ENCODE results near the gene ITIH3. TPM values are rescaled to one million over a fixed set of nuclear protein-coding genes. Genes with fewer than 3 reads are reported as not detected.

The ITIH3 gene
- total and polyA plus RNA-seq, 2 experiments from 2014 or later = 63.3 to 66.9 TPM

DNA sequence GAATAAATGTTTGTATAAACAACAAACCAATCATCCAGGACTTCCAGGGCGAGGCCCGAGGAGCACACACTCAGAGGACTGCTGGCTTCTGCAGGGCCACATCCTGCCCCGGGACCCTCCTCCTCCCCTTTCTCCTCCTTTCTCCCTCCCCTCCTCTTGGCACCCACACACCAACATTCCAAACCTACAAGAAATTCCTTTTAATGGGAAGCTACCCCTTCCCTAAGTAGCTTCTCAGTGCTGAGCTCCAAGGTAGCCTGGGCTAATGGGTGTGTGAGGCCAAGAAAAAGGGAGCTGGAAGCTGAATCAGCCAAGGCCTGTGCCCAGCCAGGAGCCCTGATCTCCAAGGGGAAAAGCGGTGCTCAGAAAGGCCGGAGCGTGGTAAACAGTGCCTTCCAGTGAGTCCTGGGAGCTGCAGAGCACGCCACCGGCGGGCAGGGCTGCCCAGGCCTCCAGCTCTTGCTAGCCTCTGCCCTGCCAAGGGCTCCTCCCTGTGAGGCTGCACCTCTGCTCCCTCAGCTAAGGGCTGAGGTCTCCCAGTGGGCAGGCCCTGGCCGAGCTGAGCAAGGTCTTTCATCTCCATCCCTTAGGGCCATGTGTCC, 3.9 kb downstream of the ITIH3 start:
- Histone ChIP-seq H3K36me3 (replicated peaks; ENCODE audit: insufficient read depth, low read depth) (no peaks in the 10 kb centered on the region), H3K4me2 (no peak overlapping the region), H3K27me3 (no peaks in the 10 kb centered on the region), H3K9me3 (ENCODE audit: low read depth) (no peaks in the 10 kb centered on the region), H2AFZ (no peak overlapping the region), H3K4me1 (ENCODE audit: insufficient read depth) (no peaks in the 10 kb centered on the region), H3K79me2 (no peaks in the 10 kb centered on the region), H4K20me1 (ENCODE audit: insufficient read depth, poor library complexity, severe bottlenecking) (no peaks in the 10 kb centered on the region), H3K27ac (no peak overlapping the region), H3K9me2 (replicated peaks; ENCODE audit: insufficient read depth) (no peaks in the 10 kb centered on the region), H3K4me3 (no peak overlapping the region)
- TF ChIP-seq, protein P1, sequence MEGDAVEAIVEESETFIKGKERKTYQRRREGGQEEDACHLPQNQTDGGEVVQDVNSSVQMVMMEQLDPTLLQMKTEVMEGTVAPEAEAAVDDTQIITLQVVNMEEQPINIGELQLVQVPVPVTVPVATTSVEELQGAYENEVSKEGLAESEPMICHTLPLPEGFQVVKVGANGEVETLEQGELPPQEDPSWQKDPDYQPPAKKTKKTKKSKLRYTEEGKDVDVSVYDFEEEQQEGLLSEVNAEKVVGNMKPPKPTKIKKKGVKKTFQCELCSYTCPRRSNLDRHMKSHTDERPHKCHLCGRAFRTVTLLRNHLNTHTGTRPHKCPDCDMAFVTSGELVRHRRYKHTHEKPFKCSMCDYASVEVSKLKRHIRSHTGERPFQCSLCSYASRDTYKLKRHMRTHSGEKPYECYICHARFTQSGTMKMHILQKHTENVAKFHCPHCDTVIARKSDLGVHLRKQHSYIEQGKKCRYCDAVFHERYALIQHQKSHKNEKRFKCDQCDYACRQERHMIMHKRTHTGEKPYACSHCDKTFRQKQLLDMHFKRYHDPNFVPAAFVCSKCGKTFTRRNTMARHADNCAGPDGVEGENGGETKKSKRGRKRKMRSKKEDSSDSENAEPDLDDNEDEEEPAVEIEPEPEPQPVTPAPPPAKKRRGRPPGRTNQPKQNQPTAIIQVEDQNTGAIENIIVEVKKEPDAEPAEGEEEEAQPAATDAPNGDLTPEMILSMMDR (IDR thresholded peaks at IDR 0.05; ENCODE audit: poor library complexity) = no peak
- TF ChIP-seq EZH2 (IDR thresholded peaks at IDR 0.05; ENCODE audit: borderline replicate concordance) (no peak), EZH2phosphoT487 (IDR thresholded peaks at IDR 0.05; ENCODE audit: low read depth, severe bottlenecking, unreplicated experiment) (no peak)
- DNase-seq (ENCODE audit: low spot score) = no peak
- 92% methylated on average over 9 of the region's 10 CpGs for WGBS (ENCODE audit: low lambda C conversion rate, missing lambda C conversion rate)

DNA sequence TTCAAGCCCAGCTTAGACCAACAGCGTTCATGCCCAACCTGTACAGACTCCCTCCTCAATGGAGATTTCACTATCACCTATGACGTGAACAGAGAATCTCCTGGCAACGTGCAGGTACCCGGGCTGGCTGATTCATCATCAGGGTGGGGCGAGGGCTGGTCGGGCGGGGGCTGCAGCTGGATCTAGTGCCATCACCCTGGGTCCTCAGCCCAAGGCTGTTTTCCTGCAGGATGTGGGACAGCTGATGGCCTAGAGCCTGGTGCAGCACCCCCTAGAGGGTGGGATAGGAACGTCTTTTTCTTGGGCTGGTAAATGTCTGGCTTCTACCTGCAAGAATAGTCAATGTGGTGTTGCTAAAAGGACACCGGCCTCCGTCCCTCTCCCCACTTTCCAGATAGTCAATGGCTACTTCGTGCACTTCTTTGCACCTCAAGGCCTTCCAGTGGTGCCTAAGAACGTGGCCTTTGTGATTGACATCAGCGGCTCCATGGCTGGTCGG, 4.4 kb downstream of the ITIH3 start:
- DNase-seq (ENCODE audit: low spot score) = peak; percentile 31
- H3K27ac ChIP-seq = no peak overlapping the region
- no peaks in the 10 kb centered on the region for H3K9me3 ChIP-seq (ENCODE audit: low read depth)
- H3K4me3 ChIP-seq = no peak overlapping the region
- no peak overlapping the region for H2AFZ ChIP-seq
- H4K20me1 ChIP-seq (ENCODE audit: insufficient read depth, poor library complexity, severe bottlenecking) = no peaks in the 10 kb centered on the region
- H3K36me3 ChIP-seq (replicated peaks; ENCODE audit: insufficient read depth, low read depth) = no peaks in the 10 kb centered on the region
- H3K9me2 ChIP-seq (replicated peaks; ENCODE audit: insufficient read depth) = no peaks in the 10 kb centered on the region
- no peak for TF ChIP-seq EZH2 (IDR thresholded peaks at IDR 0.05; ENCODE audit: borderline replicate concordance)
- TF ChIP-seq, protein P1 (IDR thresholded peaks at IDR 0.05; ENCODE audit: poor library complexity) = peak; percentile 34
- H3K4me2 ChIP-seq = no peak overlapping the region
- 63% methylated on average over 14 of the region's 14 CpGs for WGBS (ENCODE audit: low lambda C conversion rate, missing lambda C conversion rate)
- H3K79me2 ChIP-seq = no peaks in the 10 kb centered on the region
- no peaks in the 10 kb centered on the region for H3K27me3 ChIP-seq
- H3K4me1 ChIP-seq (ENCODE audit: insufficient read depth) = no peaks in the 10 kb centered on the region

DNA sequence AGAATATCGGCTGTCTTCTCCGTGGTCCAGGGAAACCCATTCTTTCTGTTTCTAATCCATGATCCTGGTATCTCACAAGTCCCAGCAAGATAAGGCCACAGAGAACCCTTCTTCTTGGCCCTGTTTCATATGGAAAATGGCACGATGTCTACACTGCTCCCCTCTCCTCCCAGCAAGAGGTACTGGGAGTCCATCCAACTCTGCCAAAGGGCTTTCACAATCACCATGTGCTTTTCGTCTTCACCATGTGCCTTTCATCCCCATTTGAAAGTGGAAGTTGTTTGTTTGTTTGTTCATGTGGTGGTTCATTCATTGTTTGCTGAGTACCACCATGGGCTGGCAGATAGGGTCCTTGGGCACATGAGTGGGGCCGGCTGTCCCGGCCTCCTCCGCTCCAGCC, 5.5 kb downstream of the ITIH3 start:
- TF ChIP-seq EZH2phosphoT487 (IDR thresholded peaks at IDR 0.05; ENCODE audit: low read depth, severe bottlenecking, unreplicated experiment) (no peak), EZH2 (IDR thresholded peaks at IDR 0.05; ENCODE audit: borderline replicate concordance) (no peak)
- TF ChIP-seq, protein P1 (IDR thresholded peaks at IDR 0.05; ENCODE audit: poor library complexity) = no peak
- no peaks in the 10 kb centered on the region for H3K27me3 ChIP-seq
- no peak for DNase-seq (ENCODE audit: low spot score)
- no peaks in the 10 kb centered on the region for H3K79me2 ChIP-seq
- no peaks in the 10 kb centered on the region for H3K4me1 ChIP-seq (ENCODE audit: insufficient read depth)
- 91% methylated on average over 7 of the region's 7 CpGs for WGBS (ENCODE audit: low lambda C conversion rate, missing lambda C conversion rate)
- H3K36me3 ChIP-seq (replicated peaks; ENCODE audit: insufficient read depth, low read depth) = no peaks in the 10 kb centered on the region
- H2AFZ ChIP-seq = no peak overlapping the region
- H3K9me3 ChIP-seq (ENCODE audit: low read depth) = no peaks in the 10 kb centered on the region
- no peaks in the 10 kb centered on the region for H3K9me2 ChIP-seq (replicated peaks; ENCODE audit: insufficient read depth)
- no peak overlapping the region for H3K4me2 ChIP-seq
- no peak overlapping the region for H3K27ac ChIP-seq
- H3K4me3 ChIP-seq = no peak overlapping the region
- no peaks in the 10 kb centered on the region for H4K20me1 ChIP-seq (ENCODE audit: insufficient read depth, poor library complexity, severe bottlenecking)
